Stomach (tissue), 9 donors: ENCODE data around the gene PGM5. TPM values are rescaled to one million over a fixed set of nuclear protein-coding genes. Genes with fewer than 3 reads are reported as not detected.
"Not testable (repeated sequence)": the region's sequence is repeated elsewhere in the genome, so short reads cannot be mapped to it uniquely, and the experiment has no call there.

ENCODE experiments used
- DNase-seq, 2 donors: peaks; one replicate each; pipeline versions ENCODE4 v3.0.0 to v3.0.0-alpha.2; 2013 to 2019
- H3K27ac ChIP-seq, 5 donors: fragments of 200-600 bp in 4 of 5; sonication (generic) in 4 of 5; one replicate each; pipeline ENCODE4 v1.5.1; 2013 to 2019; ENCODE audit warnings: mild to moderate bottlenecking in 1 of 5, moderate library complexity in 1 of 5
- H3K27me3 ChIP-seq, 3 donors: fragments of 200-600 bp; sonication (generic); one replicate each; pipeline ENCODE4 v1.5.1; 2017 to 2019; ENCODE audit warnings: mixed run types in 1 of 3
- H3K36me3 ChIP-seq, 4 donors: fragments of 200-600 bp; sonication (generic); 1 replicate in 3 of 4; 2 replicates in 1 of 4; pipeline ENCODE4 v1.5.1; 2016 to 2019
- H3K4me1 ChIP-seq, 4 donors: fragments of 200-600 bp; sonication (generic); one replicate each; pipeline ENCODE4 v1.5.1; 2016 to 2019
- H3K4me3 ChIP-seq, 4 donors: fragments of 200-600 bp; sonication (generic) in 3 of 4; one replicate each; pipeline ENCODE4 v1.5.1; 2016 to 2019; ENCODE audit warnings: mild to moderate bottlenecking in 1 of 4
- H3K9me3 ChIP-seq, 4 donors: fragments of 200-600 bp; sonication (generic); one replicate each; pipeline ENCODE4 v1.5.1; 2016 to 2019
- CTCF ChIP-seq, 7 experiments: fragments of 450-650 bp in 4 of 7; fragments of 200-600 bp in 3 of 7; sonication (generic) in 3 of 7; IDR thresholded peaks; one replicate each; pipeline ENCODE4 v1.5.1; 2016 to 2019; ENCODE audit warnings: antibody characterized with exemption in 7 of 7, control low read depth in 2 of 7, mild to moderate bottlenecking in 1 of 7
- EP300 ChIP-seq: sonication (generic); formaldehyde crosslinking; IDR thresholded peaks from one replicate; pipeline ENCODE4 v1.6.1; 2017; ENCODE audit warnings: antibody characterized with exemption
- POLR2A ChIP-seq, 4 donors: fragments of 450-650 bp; IDR thresholded peaks; one replicate each; pipeline ENCODE4 v1.6.1; 2016; ENCODE audit warnings: antibody characterized with exemption in 4 of 4, control low read depth in 2 of 4, mild to moderate bottlenecking in 1 of 4, moderate library complexity in 1 of 4
- POLR2AphosphoS5 ChIP-seq, 3 donors: sonication (generic); formaldehyde crosslinking; IDR thresholded peaks; one replicate each; pipeline ENCODE4 v1.6.1; 2016; ENCODE audit warnings: antibody characterized with exemption in 3 of 3
- WGBS, 5 donors: extraction: QIAGEN DNeasy Blood & Tissue Kit in 3 of 5; methylation state at CpG; one replicate each; pipeline versions ENCODE4 v1.1.5 to v1.1.7; 2013 to 2018; 5-methylcytosine and 5-hydroxymethylcytosine counted together
- intact Hi-C: fragments of 100-400 bp; cut with DNase I; formaldehyde crosslinking; loops from one replicate; pipeline ENCODE4 v1.15.1; 2023; ENCODE audit warnings: low total_unique reads
- polyA plus RNA-seq, 3 donors: library from polyadenylated mRNA; stranded (reverse); fragments of 200-250 nt; gene quantifications; one replicate each; pipeline ENCODE4 v1.2.3, GENCODE V29; 2013
- total RNA-seq, 5 donors: library from RNA; depleted of rRNA; stranded (reverse); fragments of >200 nt; gene quantifications; one replicate each; pipeline versions ENCODE4 v1.1.0 to v1.2.3, GENCODE V29; 2014 to 2016
- donor health status: healthy with polysubstance abuse.
- donor health status: Bipolar disorder and iron deficiency.
- donor health status: healthy.

The PGM5 gene
- total and polyA plus RNA-seq, 8 donors = 10.6 to 145 (median 62.2) TPM

- DNase-seq, H3K4me3 ChIP-seq, H3K36me3 ChIP-seq, intact Hi-C loops, H3K9me3 ChIP-seq, H3K27ac ChIP-seq, H3K27me3 ChIP-seq: not testable (repeated sequence)
- peaks cover 0 to 18% (median 6%) of the 10 kb centered on the region in 4 donors for H3K4me1 ChIP-seq
- WGBS, 5 donors = 71 to 100% (median 95%) methylated on average over 1 of the region's 1 CpG
Observed at GRCh38 chr9:68415065-68415464, 58.7 kb downstream of the PGM5 start.

- Histone ChIP-seq H3K36me3 (no peaks in the 10 kb centered on the region), H3K9me3 (no peaks in the 10 kb centered on the region), H3K27me3 (no peaks in the 10 kb centered on the region), H3K4me1 (peaks cover 0 to 25% (median 6%) of the 10 kb centered on the region in 4 donors), H3K4me3 (no peak overlapping the region), H3K27ac (no peak overlapping the region)
- DNase-seq = no peak
- no peak for TF ChIP-seq EP300
- no peak for TF ChIP-seq POLR2A (IDR thresholded peaks at IDR 0.05)
- no peak for TF ChIP-seq POLR2AphosphoS5 (IDR thresholded peaks at IDR 0.05)
- TF ChIP-seq CTCF (IDR thresholded peaks at IDR 0.05) = no peak
- intact Hi-C loops = no loop called here
- WGBS, 5 donors = 42 to 55% (median 51%) methylated on average over 8 of the region's 8 CpGs
Observed at GRCh38 chr9:68416936-68417564, 60.6 kb downstream of the PGM5 start.

- 90 to 97% (median 94%) methylated on average over 3 of the region's 3 CpGs for WGBS, 5 donors
- H3K4me1 ChIP-seq = peaks cover 0 to 25% (median 6%) of the 10 kb centered on the region in 4 donors
- no peak for DNase-seq
- no peaks in the 10 kb centered on the region for H3K36me3 ChIP-seq
- peak overlapping the region in 2 of 5 donors; percentile 33 to 65 for H3K27ac ChIP-seq
- TF ChIP-seq EP300 = no peak
- TF ChIP-seq POLR2AphosphoS5 (IDR thresholded peaks at IDR 0.05) = no peak
- no peak for TF ChIP-seq CTCF (IDR thresholded peaks at IDR 0.05)
- no peak for TF ChIP-seq POLR2A (IDR thresholded peaks at IDR 0.05)
- intact Hi-C loops = no loop called here
- H3K4me3 ChIP-seq = no peak overlapping the region
- H3K27me3 ChIP-seq = no peaks in the 10 kb centered on the region
- H3K9me3 ChIP-seq = no peaks in the 10 kb centered on the region
Observed at GRCh38 chr9:68417762-68418161, 61.4 kb downstream of the PGM5 start.

- Histone ChIP-seq H3K4me1 (peaks cover 0 to 25% (median 6%) of the 10 kb centered on the region in 4 donors), H3K4me3 (no peak overlapping the region), H3K27me3 (no peaks in the 10 kb centered on the region), H3K27ac (peak overlapping the region in 3 of 5 donors; percentile 33 to 65 (median 33)), H3K9me3 (no peaks in the 10 kb centered on the region), H3K36me3 (no peaks in the 10 kb centered on the region)
- 75 to 88% (median 84%) methylated on average over 9 to 11 of the region's 11 CpGs for WGBS, 5 donors
- intact Hi-C loops = no loop called here
- no peak for DNase-seq
- TF ChIP-seq CTCF (IDR thresholded peaks at IDR 0.05) (no peak), POLR2A (IDR thresholded peaks at IDR 0.05) (no peak), EP300 (no peak), POLR2AphosphoS5 (IDR thresholded peaks at IDR 0.05) (no peak)
Observed at GRCh38 chr9:68418259-68418845, 61.9 kb downstream of the PGM5 start.

GRCh38 chr9:68419901-68420300, 63.5 kb downstream of the PGM5 start:
- no peak for DNase-seq
- H3K4me1 ChIP-seq = peaks cover 0 to 25% (median 6%) of the 10 kb centered on the region in 4 donors
- H3K27ac ChIP-seq = peak overlapping the region in 2 of 5 donors; percentile 5 to 65
- intact Hi-C loops = no loop called here
- H3K36me3 ChIP-seq = no peaks in the 10 kb centered on the region
- H3K9me3 ChIP-seq = no peaks in the 10 kb centered on the region
- H3K4me3 ChIP-seq = no peak overlapping the region
- H3K27me3 ChIP-seq = no peaks in the 10 kb centered on the region
- no peak for TF ChIP-seq POLR2AphosphoS5 (IDR thresholded peaks at IDR 0.05)
- TF ChIP-seq CTCF (IDR thresholded peaks at IDR 0.05) = no peak
- no peak for TF ChIP-seq POLR2A (IDR thresholded peaks at IDR 0.05)
- WGBS, 5 donors = 62 to 82% (median 72%) methylated on average over 3 of the region's 3 CpGs
